Neural progenitor cell (in vitro differentiated cells): ENCODE data around the gene SLC22A16.

Source experiments
- CTCF ChIP-seq: fragments of 200-600 bp; sonication (generic); IDR thresholded peaks from 2 replicates; pipeline ENCODE4 v1.5.1; 2017; ENCODE audit warnings: antibody characterized with exemption, mild to moderate bottlenecking
- EZH2 ChIP-seq: fragments of 200-600 bp; sonication (generic); IDR thresholded peaks from 2 replicates; pipeline ENCODE4 v1.6.1; 2017; ENCODE audit warnings: antibody characterized with exemption, mild to moderate bottlenecking, moderate library complexity
- EZH2phosphoT487 ChIP-seq: fragments of 200-600 bp; sonication (generic); IDR thresholded peaks from 2 replicates; pipeline ENCODE4 v1.6.1; 2017; ENCODE audit warnings: antibody characterized with exemption

DNA sequence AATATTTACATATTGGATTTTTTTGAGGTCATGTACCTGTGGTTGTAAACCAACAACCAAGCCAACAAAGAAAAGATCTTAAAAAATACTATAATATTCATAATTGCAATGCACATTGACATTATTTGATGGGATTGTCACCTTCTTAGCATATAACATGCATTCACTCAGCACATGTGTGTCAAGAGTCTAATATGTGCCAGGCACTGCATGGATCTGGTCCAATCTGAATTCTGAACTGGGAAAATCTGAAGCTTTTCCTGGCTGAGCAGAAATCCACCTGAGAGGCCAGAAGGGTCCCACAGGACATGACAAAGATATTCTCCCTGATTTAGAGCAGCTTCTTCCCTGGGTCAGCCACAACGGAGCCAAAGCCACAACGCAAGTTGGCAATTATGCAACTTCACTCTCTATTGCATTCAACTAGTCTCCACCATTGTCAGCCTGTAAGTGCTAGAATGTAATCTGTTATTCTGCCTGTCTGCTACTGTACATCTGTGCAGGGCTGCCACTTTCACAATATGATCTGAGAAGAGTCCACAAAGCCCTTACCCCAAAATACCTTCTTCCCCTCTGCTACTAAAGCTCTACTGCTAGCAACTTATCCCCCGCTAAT is 44.0 kb downstream of the SLC22A16 start:
- TF ChIP-seq CTCF: no peak
- TF ChIP-seq EZH2: no peak
- no peak for TF ChIP-seq EZH2phosphoT487
